ENCODE data around the gene LRP1B. TPM values are rescaled to one million over a fixed set of nuclear protein-coding genes. Genes with fewer than 3 reads are reported as not detected.

The LRP1B gene
- total RNA-seq, 4 donors from 2014 or later, result 3.3 to 11.1 (median 4.6) TPM

DNA sequence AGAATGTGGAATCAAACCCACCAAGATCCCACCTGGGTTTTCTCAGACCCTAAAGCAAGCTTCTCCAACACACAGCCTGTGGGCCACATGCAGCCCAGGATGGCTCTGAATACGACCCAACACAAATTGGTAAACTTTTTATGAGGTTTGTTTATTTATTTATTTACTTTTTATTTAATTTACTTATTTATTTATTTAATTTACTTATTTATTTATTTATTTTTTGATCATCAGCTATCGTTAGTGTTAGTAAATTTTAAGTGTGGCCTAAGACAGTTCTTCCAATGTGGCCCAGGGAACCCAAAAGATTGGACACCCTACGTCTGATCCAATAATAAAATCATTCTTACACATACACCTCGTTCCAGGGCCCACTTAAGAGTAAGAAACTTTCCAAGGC is 1451.1 kb downstream of the LRP1B start:
- intact Hi-C loops (cut with DNase I; ENCODE audit: low total_unique reads) (no loop called here), in situ Hi-C loops (cut with MboI; ENCODE audit: low sequenced_read_pairs in 4 of 4) (no loop called here)
- ATAC-seq, result no peak

GRCh38 chr2:140669911-140670310 is 1460.9 kb downstream of the LRP1B start:
- Histone ChIP-seq H3K27ac (no peak overlapping the region), H3K27me3 (no peaks in the 10 kb centered on the region), H3K9me3 (no peaks in the 10 kb centered on the region), H3K4me1 (no peaks in the 10 kb centered on the region), H3K36me3 (no peaks in the 10 kb centered on the region), H3K4me3 (no peak overlapping the region)
- intact Hi-C loops (cut with DNase I; ENCODE audit: low total_unique reads), result no loop called here
- in situ Hi-C loops (cut with MboI; ENCODE audit: low sequenced_read_pairs in 4 of 4), result no loop called here
- no peak for DNase-seq
- TF ChIP-seq, protein P1, sequence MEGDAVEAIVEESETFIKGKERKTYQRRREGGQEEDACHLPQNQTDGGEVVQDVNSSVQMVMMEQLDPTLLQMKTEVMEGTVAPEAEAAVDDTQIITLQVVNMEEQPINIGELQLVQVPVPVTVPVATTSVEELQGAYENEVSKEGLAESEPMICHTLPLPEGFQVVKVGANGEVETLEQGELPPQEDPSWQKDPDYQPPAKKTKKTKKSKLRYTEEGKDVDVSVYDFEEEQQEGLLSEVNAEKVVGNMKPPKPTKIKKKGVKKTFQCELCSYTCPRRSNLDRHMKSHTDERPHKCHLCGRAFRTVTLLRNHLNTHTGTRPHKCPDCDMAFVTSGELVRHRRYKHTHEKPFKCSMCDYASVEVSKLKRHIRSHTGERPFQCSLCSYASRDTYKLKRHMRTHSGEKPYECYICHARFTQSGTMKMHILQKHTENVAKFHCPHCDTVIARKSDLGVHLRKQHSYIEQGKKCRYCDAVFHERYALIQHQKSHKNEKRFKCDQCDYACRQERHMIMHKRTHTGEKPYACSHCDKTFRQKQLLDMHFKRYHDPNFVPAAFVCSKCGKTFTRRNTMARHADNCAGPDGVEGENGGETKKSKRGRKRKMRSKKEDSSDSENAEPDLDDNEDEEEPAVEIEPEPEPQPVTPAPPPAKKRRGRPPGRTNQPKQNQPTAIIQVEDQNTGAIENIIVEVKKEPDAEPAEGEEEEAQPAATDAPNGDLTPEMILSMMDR (IDR thresholded peaks at IDR 0.05 in 4 of 5, conservative IDR thresholded peaks at IDR 0.05 in 1 of 5), result no peak
- no peak for TF ChIP-seq POLR2A (IDR thresholded peaks at IDR 0.05)
- no peak for ATAC-seq

More for the DNA sequence above, 1451.1 kb downstream of the LRP1B start:
- H3K4me3 ChIP-seq, result no peak overlapping the region
- no peaks in the 10 kb centered on the region for H3K4me1 ChIP-seq
- TF ChIP-seq, protein P1 (IDR thresholded peaks at IDR 0.05 in 4 of 5, conservative IDR thresholded peaks at IDR 0.05 in 1 of 5), result no peak
- TF ChIP-seq POLR2A (IDR thresholded peaks at IDR 0.05), result no peak
- H3K9me3 ChIP-seq, result no peaks in the 10 kb centered on the region
- H3K36me3 ChIP-seq, result no peaks in the 10 kb centered on the region
- H3K27ac ChIP-seq, result no peak overlapping the region
- no peak for DNase-seq
- no peaks in the 10 kb centered on the region for H3K27me3 ChIP-seq

GRCh38 chr2:140667203-140667602 is 1463.6 kb downstream of the LRP1B start:
- no peaks in the 10 kb centered on the region for H3K9me3 ChIP-seq
- in situ Hi-C loops (cut with MboI; ENCODE audit: low sequenced_read_pairs in 4 of 4), result no loop called here
- no peaks in the 10 kb centered on the region for H3K4me1 ChIP-seq
- no peak overlapping the region for H3K4me3 ChIP-seq
- H3K27me3 ChIP-seq, result no peaks in the 10 kb centered on the region
- intact Hi-C loops (cut with DNase I; ENCODE audit: low total_unique reads), result no loop called here
- no peak for DNase-seq
- H3K27ac ChIP-seq, result no peak overlapping the region
- no peaks in the 10 kb centered on the region for H3K36me3 ChIP-seq
- no peak for ATAC-seq
- TF ChIP-seq POLR2A (IDR thresholded peaks at IDR 0.05), result no peak
- TF ChIP-seq, protein P1 (IDR thresholded peaks at IDR 0.05 in 4 of 5, conservative IDR thresholded peaks at IDR 0.05 in 1 of 5), result no peak

- Histone ChIP-seq H3K4me1 (no peaks in the 10 kb centered on the region), H3K36me3 (no peaks in the 10 kb centered on the region), H3K27me3 (no peaks in the 10 kb centered on the region), H3K4me3 (no peak overlapping the region), H3K27ac (no peak overlapping the region), H3K9me3 (no peaks in the 10 kb centered on the region)
- no peak for ATAC-seq
- TF ChIP-seq, protein P1 (IDR thresholded peaks at IDR 0.05 in 4 of 5, conservative IDR thresholded peaks at IDR 0.05 in 1 of 5), result no peak
- TF ChIP-seq POLR2A (IDR thresholded peaks at IDR 0.05), result no peak
- no peak for DNase-seq
- in situ Hi-C loops (cut with MboI; ENCODE audit: low sequenced_read_pairs in 4 of 4), result no loop called here
- intact Hi-C loops (cut with DNase I; ENCODE audit: low total_unique reads), result no loop called here
Observed at GRCh38 chr2:140662504-140662903, 1468.3 kb downstream of the LRP1B start.
